Activated B cell treated with CpG ODN at 0.5 μM for 24 hours (primary cell): Measurements from ENCODE around the gene BUB3. TPM values are rescaled to one million over a fixed set of nuclear protein-coding genes. Genes with fewer than 3 reads are reported as not detected.

ENCODE experiments used
- ATAC-seq: fragments of 200-7000 bp; cut with Tn5 transposase; one replicate; pipeline ENCODE4 v1.10.0; 2021; ENCODE audit warnings: low read depth, mild to moderate bottlenecking, moderate library complexity
- CTCF ChIA-PET: fragments of 350-600 bp; sonication (Branson Sonifier 250); formaldehyde crosslinking; loops from one replicate; lab custom pipeline; 2021; ENCODE audit warnings: antibody characterized with exemption; lab: Charles Lee
- POLR2A ChIA-PET: fragments of 350-600 bp; sonication (Branson Sonifier 250); formaldehyde crosslinking; loops from one replicate; lab custom pipeline; 2021; ENCODE audit warnings: antibody characterized with exemption; lab: Charles Lee
- DNase-seq: peaks from one replicate; pipeline ENCODE4 v3.0.0; 2022
- H3K27ac Mint-ChIP-seq: one replicate; pipeline ENCODE4 v1.8.0; 2020; ENCODE audit warnings: mixed read lengths
- H3K27me3 Mint-ChIP-seq: one replicate; pipeline ENCODE4 v1.8.0; 2021; ENCODE audit warnings: mixed read lengths
- H3K36me3 Mint-ChIP-seq: one replicate; pipeline ENCODE4 v1.8.0; 2021; ENCODE audit warnings: low read depth, mixed read lengths
- H3K4me1 Mint-ChIP-seq: one replicate; pipeline ENCODE4 v1.8.0; 2021; ENCODE audit warnings: mixed read lengths
- H3K4me3 Mint-ChIP-seq: one replicate; pipeline ENCODE4 v1.8.0; 2020; ENCODE audit warnings: mild to moderate bottlenecking, mixed read lengths
- H3K9me3 Mint-ChIP-seq: one replicate; pipeline ENCODE4 v1.8.0; 2020; ENCODE audit warnings: mixed read lengths
- intact Hi-C: fragments of 100-400 bp; cut with micrococcal nuclease; formaldehyde crosslinking; loops from one replicate; pipeline ENCODE4 v1.15.1; 2024
- total RNA-seq: library from RNA; stranded (reverse); gene quantifications from 2 replicates; pipeline ENCODE4 v1.2.3, GENCODE V29; 2022
- TF ChIP-seq, protein P1 (sequence below): fragments of 200-600 bp; IDR thresholded peaks from one replicate; pipeline ENCODE4 v1.8.0; 2022; ENCODE audit warnings: antibody characterized with exemption, mild to moderate bottlenecking

BUB3 gene
- total RNA-seq, 1 donor from 2014 or later = 141 TPM

GRCh38 chr10:123141791-123142700, 12.2 kb upstream of the BUB3 start:
- intact Hi-C loops = loop anchor here (10.0 kb wide), 1 partner anchor 1303 kb away; no protein-coding TSS in a partner anchor
- Mint-ChIP-seq H3K9me3 (no peaks in the 10 kb centered on the region), H3K27me3 (peaks cover 79% of the 10 kb centered on the region), H3K36me3 (no peaks in the 10 kb centered on the region), H3K4me3 (peak overlapping the region; percentile 48), H3K27ac (no peak overlapping the region), H3K4me1 (peaks cover 26% of the 10 kb centered on the region)
- ATAC-seq (no peak), DNase-seq (no peak)
- POLR2A ChIA-PET = interaction anchor here (0.6 kb wide), 1 partner anchor 9 kb away, joined by 3 read pairs; no protein-coding TSS in a partner anchor
- CTCF ChIA-PET = no interaction called here
- TF ChIP-seq, protein P1, sequence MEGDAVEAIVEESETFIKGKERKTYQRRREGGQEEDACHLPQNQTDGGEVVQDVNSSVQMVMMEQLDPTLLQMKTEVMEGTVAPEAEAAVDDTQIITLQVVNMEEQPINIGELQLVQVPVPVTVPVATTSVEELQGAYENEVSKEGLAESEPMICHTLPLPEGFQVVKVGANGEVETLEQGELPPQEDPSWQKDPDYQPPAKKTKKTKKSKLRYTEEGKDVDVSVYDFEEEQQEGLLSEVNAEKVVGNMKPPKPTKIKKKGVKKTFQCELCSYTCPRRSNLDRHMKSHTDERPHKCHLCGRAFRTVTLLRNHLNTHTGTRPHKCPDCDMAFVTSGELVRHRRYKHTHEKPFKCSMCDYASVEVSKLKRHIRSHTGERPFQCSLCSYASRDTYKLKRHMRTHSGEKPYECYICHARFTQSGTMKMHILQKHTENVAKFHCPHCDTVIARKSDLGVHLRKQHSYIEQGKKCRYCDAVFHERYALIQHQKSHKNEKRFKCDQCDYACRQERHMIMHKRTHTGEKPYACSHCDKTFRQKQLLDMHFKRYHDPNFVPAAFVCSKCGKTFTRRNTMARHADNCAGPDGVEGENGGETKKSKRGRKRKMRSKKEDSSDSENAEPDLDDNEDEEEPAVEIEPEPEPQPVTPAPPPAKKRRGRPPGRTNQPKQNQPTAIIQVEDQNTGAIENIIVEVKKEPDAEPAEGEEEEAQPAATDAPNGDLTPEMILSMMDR = no peak

DNA sequence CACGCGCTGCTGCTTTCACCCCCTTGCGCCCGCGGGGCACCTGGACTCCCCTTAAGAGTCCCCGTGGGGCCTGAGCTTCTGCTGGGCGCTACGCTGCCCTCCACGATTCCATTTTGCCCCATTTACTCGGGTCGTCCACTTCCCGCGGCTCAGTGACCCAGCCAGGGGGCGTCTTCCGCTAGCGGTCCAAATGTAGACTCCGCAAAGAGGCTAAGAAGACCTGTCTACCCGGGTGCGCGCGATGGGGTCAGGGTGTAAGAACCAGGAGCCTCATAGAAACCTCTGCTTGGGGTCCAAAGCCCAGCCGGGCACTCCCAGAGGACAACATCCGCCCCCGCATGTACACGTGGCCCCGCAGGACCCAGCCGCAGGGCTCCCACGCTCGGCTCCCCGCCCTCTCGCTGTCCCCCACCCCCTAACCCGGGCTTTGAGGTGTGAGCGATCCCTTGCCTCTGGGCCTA, 11.5 kb upstream of the BUB3 start:
- Mint-ChIP-seq H3K4me1 (peaks cover 27% of the 10 kb centered on the region), H3K27me3 (peaks cover 80% of the 10 kb centered on the region), H3K36me3 (no peaks in the 10 kb centered on the region), H3K27ac (no peak overlapping the region), H3K9me3 (no peaks in the 10 kb centered on the region), H3K4me3 (no peak overlapping the region)
- ATAC-seq = no peak
- TF ChIP-seq, protein P1 = no peak
- ChIA-PET POLR2A (interaction anchor here (0.7 kb wide), 1 partner anchor 168 kb away, joined by 4 read pairs; no protein-coding TSS in a partner anchor), CTCF (no interaction called here)
- DNase-seq = no peak
- intact Hi-C loops = loop anchor here (10.0 kb wide), 1 partner anchor 1302 kb away; no protein-coding TSS in a partner anchor

DNA sequence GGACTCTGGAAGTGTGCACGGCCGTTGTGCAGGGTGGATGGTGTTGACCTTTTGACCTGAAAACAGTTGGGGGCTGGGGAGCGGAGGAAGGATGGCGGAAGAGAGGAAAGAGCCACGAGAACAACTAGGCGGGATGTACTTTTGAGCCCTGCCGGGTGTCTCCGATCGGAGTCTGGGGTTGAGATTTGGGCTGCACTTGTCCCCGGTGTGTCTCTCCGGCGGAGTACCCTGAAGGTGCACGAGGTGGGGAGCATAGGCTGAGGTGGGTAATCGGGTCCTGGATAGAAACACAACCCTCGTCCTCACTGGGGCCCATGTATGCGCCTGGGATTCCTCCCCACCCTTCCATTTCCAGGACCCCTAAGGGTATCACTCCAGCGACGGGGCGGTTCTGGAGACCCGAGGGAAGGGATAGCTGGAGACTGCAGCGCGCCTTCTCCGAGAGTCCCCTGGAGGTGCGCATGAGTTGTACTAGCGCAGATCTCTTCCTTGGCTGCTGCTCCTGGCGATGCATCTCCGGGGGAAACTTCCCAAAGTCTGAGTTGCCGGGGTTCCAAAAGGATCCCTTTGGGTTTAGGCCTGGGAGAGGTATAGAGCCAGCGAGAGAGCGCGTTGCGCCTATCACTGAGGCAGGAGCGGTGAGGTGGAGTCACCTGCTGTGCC, 10.9 kb upstream of the BUB3 start:
- H3K27ac Mint-ChIP-seq = no peak overlapping the region

GRCh38 chr10:123143825-123144168, 10.4 kb upstream of the BUB3 start:
- no peak for DNase-seq
- intact Hi-C loops = loop anchor here (10.0 kb wide), 1 partner anchor 1301 kb away; no protein-coding TSS in a partner anchor
- Mint-ChIP-seq H3K4me3 (no peak overlapping the region), H3K36me3 (no peaks in the 10 kb centered on the region), H3K9me3 (no peaks in the 10 kb centered on the region), H3K27me3 (peaks cover 75% of the 10 kb centered on the region), H3K27ac (no peak overlapping the region), H3K4me1 (peaks cover 28% of the 10 kb centered on the region)
- POLR2A ChIA-PET = no interaction called here
- CTCF ChIA-PET = no interaction called here
- ATAC-seq = no peak
- TF ChIP-seq, protein P1 = no peak

More for the DNA sequence above, 10.9 kb upstream of the BUB3 start:
- Mint-ChIP-seq H3K4me3 (no peak overlapping the region), H3K4me1 (peaks cover 27% of the 10 kb centered on the region), H3K9me3 (no peaks in the 10 kb centered on the region), H3K36me3 (no peaks in the 10 kb centered on the region), H3K27me3 (peaks cover 77% of the 10 kb centered on the region)
- no peak for ATAC-seq
- CTCF ChIA-PET = no interaction called here
- intact Hi-C loops = loop anchor here (10.0 kb wide), 1 partner anchor 1302 kb away; no protein-coding TSS in a partner anchor
- no peak for DNase-seq
- TF ChIP-seq, protein P1 = no peak
- POLR2A ChIA-PET = interaction anchor here (0.7 kb wide), 1 partner anchor 169 kb away, joined by 4 read pairs; no protein-coding TSS in a partner anchor
